ENCODE data around the gene CDH4.

CDH4 gene

GRCh38 chr20:61620174-61620573 is 368.1 kb downstream of the CDH4 start:
- DNase-seq: no peak

GRCh38 chr20:61621035-61621730 is 369.1 kb downstream of the CDH4 start:
- no peak for DNase-seq

- DNase-seq: no peak
Measured at GRCh38 chr20:61621852-61622251, 369.8 kb downstream of the CDH4 start.

- no peak for DNase-seq
Measured at GRCh38 chr20:61623451-61623850, 371.4 kb downstream of the CDH4 start.

GRCh38 chr20:61625246-61625645 is 373.2 kb downstream of the CDH4 start:
- DNase-seq: no peak

- DNase-seq: no peak
Measured at GRCh38 chr20:61626412-61626811, 374.4 kb downstream of the CDH4 start.

- DNase-seq: no peak
Measured at GRCh38 chr20:61627791-61628415, 375.8 kb downstream of the CDH4 start.

GRCh38 chr20:61628480-61628879 is 376.4 kb downstream of the CDH4 start:
- DNase-seq: no peak

- no peak for DNase-seq
Measured at GRCh38 chr20:61628901-61629601, 377.0 kb downstream of the CDH4 start.

- DNase-seq: no peak
Measured at GRCh38 chr20:61629602-61630390, 377.7 kb downstream of the CDH4 start.

- no peak for DNase-seq
Measured at GRCh38 chr20:61630391-61630650, 378.3 kb downstream of the CDH4 start.

GRCh38 chr20:61630816-61631215 is 378.8 kb downstream of the CDH4 start:
- no peak for DNase-seq

- DNase-seq: no peak
Measured at GRCh38 chr20:61631751-61632150, 379.7 kb downstream of the CDH4 start.

- no peak for DNase-seq
Measured at GRCh38 chr20:61633004-61633403, 380.9 kb downstream of the CDH4 start.

- DNase-seq: no peak
Measured at GRCh38 chr20:61634376-61635145, 382.5 kb downstream of the CDH4 start.

GRCh38 chr20:61635721-61636455 is 383.8 kb downstream of the CDH4 start:
- DNase-seq: no peak

GRCh38 chr20:61636531-61637116 is 384.6 kb downstream of the CDH4 start:
- DNase-seq: no peak

GRCh38 chr20:61638802-61639585 is 386.9 kb downstream of the CDH4 start:
- DNase-seq: no peak

- DNase-seq: no peak
Measured at GRCh38 chr20:61640131-61640870, 388.2 kb downstream of the CDH4 start.

- no peak for DNase-seq
Measured at GRCh38 chr20:61640871-61641245, 388.8 kb downstream of the CDH4 start.

All from NCI-H774 (cell line).